ENCODE data around the gene BARX2. TPM values are rescaled to one million over a fixed set of nuclear protein-coding genes. Genes with fewer than 3 reads are reported as not detected.

BARX2 gene
- total RNA-seq, 1 experiment from 2014 or later, result not detected

DNA sequence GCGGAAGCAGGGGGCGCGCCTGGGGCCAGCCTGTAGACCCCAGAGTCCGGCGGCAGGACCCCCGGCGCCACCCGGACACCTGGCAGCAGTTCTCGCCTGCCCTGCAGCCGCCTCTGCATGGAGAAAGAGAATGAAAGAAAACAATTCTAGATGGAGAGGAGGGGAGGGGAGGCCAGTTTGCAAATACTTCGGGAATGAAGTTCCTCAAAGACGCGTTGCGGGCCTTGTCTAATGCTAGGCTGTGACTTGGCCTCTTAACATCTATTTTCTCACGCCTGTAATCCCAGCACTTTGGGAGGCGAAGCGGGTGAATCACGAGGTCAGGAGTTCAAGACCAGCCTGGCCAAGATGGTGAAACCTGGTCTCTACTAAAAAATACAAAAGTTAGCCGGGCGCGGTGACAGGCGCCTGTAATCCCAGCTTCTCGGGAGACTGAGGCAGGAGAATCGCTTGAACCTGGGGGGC, 2.1 kb upstream of the BARX2 start:
- no peak for DNase-seq (ENCODE audit: low read depth)

DNA sequence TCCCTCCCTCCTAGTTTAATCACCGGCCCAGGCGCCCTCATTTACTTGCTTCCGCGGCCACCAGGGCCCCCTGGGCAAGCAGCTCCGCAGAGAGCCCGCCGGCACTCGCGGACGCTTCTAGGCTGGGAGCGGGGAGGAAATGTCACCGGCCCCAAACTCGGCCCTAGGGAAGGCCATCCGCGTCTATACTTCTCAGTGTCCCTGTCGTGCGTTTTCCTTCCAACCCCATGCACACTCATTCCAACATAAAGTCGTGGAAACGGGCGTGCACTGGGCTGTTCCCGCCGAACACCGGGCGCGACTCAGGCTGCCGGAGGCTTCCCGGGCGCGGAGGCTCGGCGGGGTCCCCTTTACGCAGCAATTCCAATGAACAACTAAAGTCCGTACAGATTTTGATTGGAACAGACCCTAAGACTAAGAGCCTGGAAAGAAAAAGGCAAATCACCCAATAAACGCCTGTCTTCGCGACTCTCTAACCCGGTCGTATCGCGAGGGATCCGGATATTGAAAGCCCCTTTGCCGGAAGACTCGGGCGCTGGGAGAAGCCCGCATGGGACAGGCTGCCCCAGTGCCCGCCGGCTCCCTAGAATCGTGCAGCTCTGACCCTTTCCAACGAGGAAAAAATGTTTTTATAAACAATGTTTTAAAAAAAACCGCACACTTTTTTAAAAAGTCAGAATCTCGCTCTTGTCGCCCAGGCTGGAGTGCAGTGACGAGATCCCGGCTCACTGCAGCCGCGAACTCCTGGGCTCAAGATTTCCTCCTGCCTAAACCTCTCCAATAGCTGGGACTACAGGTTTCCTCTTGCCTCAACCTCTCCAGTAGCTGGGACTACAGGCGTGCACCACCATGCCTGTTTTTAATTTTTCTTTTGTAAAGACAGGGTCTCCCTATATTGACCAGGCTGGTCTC, 1.3 kb upstream of the BARX2 start:
- no peak for DNase-seq (ENCODE audit: low read depth)

DNA sequence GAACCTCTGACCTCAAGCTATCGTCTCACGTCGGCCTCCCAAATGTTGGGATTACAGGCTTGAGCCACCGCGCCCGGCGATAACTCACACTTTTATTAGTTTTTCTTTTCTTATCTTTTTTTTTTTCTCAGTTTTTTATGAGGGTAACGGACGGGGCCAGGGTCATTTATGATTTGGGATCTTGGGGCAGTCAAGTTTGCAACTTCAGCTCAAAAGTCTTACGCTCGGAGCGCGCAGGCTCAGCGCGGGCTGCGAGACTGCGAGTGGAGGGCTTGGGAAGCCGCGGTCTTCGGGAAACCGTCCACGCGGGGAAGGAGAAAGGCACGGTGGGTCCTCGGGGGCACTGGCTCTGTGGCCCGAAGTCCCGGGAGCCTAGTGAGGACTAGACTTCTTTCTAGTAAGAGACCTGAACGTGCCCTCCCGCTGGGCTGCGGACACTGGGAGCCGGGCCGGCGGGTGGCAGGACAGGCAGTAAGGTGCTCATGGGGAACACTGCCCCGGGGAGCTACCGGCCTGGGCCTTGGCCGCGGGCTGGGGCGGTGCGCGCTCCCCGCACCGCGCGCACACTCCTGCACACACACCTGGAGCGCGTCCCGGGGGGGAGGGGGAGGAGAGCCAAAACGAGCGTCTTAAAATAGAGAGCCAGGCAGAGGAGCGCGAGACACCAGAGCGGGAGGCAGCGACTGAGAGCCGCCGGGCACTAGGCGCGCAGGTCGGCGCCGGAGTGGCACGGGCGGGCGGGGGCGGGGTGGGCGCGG, 476 bp upstream of the BARX2 start:
- DNase-seq (ENCODE audit: low read depth), result no peak

DNA sequence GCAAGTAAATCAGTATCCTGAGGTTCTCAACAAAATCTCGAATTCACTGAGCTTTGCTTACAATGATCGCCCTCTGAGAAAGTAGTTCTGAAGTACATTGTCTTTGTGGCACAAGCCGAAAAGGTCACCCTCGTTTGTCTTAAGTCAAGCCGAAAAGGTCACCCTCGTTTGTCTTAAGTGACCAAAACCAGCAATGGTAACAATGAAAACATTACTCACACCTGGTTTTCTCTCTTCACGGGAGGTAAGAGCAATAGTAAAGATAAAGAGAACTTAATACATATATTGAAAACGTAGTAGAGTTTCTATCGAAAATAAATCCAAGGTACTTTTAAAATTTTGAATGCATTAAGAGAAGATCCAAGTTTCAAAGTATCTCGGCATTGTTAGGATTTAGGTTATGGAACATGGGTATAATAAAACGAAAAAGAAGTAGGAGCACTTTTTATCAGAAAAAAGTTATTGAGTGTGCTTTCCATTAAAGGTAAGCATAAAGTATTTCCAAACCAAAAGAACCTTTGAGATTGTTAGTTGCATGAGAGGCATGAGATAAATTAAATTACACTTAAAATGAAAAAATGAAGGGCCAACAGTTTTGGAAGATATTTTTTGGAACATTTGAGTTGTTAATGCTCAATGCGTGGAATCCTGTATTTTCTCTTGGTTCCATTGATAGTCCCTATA, 1.2 kb downstream of the BARX2 start:
- no peak for DNase-seq (ENCODE audit: low read depth)

DNA sequence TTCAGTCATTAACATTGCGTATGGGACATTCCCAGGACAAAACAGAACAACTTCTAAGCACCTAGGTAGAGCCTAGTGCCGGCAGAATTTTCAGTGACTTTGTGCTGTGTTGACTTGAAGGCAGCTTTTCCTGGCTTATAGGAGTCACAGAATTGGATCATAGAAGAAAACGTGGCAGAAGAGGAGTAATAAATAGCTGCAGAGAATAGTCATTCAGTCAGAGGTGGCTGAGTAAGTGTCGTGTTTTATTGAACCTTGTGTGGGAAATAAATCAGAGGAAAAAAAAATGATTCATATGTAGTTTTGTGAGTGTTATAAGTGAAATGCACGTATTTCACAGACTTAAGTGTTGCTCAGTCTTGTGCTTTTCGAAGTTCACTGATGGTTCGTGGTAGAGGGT, 2.1 kb downstream of the BARX2 start:
- DNase-seq (ENCODE audit: low read depth), result no peak

DNA sequence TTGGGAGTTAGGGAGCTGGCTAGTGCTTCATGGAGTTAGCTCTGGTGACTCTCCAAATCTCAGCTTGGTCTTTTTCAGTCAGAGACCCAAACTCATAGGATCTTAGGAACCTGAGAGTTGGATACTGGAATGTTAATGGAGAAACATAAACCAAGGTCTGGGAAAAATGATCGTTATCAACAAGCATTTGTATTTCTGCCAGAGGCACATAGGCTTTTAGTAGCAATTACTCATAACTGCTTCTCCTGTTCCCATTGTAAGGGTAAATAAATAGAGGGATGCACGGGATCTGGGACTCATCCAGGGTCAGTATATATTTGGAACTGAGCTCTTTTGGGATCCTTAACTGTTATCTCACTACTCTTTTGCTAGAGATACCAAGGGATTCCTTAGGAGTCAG, 4.8 kb downstream of the BARX2 start:
- no peak for DNase-seq (ENCODE audit: low read depth)

DNA sequence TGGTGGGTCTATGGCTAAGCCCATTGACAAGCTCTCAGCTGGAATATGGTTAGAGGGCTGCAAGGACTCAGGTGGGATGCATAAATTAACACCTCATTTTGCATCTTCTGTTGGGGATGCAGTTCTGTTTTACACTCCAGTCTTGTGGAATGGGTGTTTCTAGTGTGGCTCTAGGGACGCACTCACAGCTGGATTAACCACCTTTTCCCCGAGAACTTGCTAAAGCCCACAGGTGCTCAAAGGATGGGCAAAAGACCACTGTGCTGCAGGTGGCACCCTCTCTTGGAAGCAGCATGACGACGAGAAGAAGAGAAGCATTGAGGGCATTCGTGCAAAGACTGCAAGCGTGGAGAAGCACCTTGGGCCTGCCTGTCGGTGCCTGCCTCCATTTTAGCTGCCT, 6.9 kb downstream of the BARX2 start:
- no peak for DNase-seq (ENCODE audit: low read depth)

DNA sequence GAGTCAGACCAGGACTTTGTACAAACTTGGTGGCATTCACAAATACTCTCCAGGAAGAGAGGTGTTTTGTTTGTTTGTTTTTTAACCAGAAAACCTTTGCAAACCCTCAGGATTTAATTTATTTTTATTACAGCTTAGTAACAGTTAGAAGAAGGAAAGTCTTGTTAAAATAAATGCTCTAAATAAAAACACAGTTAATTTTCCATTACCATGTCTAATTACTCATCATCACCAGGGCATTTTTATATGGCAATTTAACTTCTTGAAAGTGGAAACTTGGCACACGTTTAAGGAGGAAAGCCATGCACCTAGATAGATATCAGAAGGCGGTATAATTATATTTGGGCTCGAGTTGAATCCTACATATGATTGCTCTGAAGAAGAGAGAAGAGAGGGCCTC, 7.4 kb downstream of the BARX2 start:
- DNase-seq (ENCODE audit: low read depth), result no peak

DNA sequence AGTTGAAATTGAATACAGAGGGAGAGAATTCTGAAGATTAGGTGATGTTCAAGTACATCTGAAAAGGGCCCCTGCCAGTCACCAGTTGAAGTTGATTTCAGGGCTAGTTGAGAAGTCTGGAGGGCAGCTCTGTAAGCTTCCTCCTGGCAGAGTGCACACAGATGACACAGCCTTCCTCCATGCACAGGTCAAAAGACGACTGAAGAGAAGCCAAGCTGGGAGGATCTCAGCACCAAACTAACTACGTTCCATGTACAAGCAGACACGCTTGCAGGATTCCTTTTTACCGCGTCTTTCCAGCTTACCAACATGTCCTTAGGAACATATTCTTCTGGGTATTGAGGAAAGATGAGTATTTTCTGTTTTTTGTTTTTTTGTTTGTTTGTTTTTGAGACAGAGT, 7.9 kb downstream of the BARX2 start:
- DNase-seq (ENCODE audit: low read depth), result no peak

DNA sequence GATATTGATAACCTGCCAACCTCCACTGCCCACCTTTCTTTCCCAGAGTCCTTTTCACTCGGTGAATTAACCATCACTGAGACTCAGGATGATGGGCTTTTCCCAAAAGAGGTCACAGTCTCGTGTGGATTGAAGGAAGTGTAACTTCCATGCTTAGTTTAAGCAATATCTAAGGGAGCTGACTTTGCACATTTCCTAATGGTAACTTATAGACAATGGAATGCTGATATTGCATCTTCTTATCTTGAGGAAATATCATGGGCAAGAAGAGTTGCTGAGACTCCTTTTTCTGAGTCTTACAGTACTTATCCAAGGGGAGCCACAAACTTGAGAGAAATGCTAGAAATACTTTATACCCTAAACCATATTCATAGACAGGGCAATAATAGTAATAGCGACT, 8.8 kb downstream of the BARX2 start:
- DNase-seq (ENCODE audit: low read depth), result no peak

DNA sequence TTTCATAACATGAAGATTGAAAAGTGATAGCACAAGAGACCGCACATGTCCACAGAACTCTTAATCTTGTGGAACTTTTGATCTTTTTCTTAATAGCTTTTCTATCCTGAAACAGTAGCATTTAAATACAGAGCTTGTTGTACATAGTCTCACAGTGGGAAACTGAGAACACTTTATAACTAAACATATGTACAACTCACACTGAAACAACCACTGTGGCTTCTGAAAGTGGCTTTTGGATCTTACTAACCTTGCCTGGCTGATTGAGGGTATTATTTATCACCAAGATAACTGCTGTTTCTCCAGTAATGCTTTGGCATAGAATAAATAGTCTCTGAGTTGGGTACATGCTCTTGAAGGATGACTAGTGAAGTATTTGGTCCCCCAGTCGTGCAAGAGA, 10.2 kb downstream of the BARX2 start:
- no peak for DNase-seq (ENCODE audit: low read depth)

DNA sequence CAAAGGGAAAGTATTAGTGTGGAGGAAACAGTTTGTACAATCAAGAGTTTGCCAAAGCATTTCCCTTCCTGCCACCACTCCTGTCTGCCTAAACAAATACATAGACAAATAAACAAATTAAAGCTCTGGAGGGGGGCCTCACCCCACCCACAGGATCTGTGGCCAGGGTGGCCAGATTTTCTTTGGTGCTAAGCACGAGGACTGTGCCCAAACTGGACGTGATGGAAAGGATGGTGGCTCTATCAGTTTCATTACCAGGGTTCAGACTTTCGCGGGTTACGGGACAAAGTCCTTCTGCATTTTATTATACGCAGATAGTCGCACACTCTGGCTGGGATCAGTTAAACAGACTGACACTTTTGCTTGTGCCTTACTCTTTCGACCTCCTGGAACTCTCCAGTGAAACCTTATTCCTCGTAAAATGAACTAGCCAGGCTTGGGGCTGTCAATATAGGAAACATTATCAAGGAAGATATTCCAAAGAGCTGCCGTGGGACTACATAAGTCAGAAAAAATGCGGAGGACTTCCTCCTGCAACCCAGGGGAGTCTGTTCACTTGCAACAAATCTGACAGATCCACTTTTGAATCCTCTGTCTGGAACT, 11.2 kb downstream of the BARX2 start:
- no peak for DNase-seq (ENCODE audit: low read depth)

DNA sequence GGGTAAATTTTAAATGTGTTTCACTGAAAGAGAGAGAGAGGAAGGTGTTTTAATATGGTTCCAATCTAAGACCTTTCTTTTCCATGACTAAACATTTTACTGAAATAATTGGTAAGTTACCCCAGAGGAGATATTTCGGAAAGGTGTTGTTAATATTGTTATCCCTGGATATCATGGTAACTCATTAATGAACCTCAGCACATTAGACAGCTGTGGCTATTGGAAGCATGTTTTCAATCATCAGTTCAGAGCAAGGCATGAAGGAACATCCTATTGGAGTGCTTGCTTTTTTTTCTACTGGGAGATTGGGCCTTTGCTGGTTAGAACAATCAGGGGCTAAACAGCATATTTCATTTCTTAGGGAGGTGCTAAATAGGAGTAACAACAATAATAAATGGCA, 11.8 kb downstream of the BARX2 start:
- no peak for DNase-seq (ENCODE audit: low read depth)

DNA sequence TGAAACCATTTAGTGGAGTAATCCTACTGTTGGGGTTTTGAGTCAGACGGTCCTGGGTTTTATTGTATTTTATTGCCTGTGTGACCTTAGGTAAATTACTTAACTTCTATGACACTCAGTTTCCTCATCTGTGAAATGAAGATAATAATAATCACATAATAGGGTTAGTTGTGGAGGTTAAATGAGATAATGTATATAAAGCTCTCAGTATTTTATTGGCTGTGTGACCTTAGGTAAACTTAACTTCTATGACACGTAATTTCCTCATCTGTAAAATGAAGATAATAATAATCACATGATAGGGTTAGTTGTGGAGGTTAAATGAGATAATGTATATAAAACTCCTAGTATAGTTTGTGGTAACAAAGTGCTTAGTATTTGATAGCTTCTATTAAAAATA, 13.2 kb downstream of the BARX2 start:
- no peak for DNase-seq (ENCODE audit: low read depth)

DNA sequence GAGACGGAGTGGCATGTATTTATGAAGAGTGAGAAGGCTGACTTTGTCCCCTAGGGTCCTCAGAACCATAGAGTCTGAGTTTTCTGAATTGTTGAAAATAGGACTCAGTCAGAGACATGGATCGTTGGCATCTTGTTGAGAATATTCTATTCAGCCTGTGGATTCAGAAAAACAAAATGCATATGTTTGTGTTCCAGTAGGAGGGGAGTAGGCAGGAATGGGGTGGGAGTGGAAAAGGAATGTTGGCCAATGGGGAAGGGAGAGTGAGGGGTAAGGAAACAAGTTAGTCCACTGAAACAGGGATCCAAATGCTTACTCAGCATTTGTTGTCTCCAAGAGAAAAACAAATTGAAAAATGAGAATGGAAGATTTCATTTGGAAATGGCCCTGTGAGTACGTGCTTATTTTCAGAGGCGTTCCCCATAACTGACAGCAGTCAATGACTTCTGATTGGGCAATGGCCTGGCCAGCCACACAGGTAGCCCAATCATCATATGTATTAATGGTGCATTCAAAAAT, 14.7 kb downstream of the BARX2 start:
- no peak for DNase-seq (ENCODE audit: low read depth)

DNA sequence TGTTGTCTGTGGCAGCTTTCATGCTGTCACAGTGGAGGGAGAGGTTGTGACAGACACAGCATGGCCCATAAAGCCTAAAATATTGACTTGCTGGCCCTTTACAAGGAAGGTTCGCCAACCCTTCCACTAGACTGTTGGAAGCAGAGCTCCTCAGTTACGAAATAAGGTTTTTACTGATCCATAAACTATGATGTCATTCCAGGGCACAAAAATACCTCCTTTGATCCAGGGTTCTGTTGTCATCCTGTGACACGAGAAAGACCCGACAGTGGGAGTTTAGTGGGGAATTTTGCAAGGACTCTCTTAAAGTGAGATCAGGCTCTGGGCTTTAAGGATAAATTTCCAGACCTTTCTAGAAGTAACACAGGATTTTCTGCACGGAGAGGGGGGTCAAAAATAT, 15.7 kb downstream of the BARX2 start:
- DNase-seq (ENCODE audit: low read depth), result no peak

DNA sequence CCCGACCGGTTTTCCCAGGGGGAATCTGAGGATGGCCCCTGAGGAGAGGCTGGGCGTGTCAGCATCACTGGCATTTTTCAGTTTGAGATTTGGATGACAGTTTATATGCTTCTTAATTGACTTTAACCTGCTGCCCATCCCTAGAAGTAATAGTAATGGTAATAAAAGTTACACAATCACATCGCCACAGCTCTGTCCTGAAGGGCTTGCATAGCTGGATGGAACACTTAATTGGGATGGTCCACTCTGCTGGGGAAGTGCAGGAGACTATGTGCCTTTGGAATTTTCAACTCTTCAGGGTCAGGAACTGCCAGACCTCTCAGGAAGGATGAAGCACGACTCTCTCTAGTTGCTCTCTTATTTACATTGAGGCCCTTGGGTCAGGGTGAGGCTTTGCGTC, 16.2 kb downstream of the BARX2 start:
- DNase-seq (ENCODE audit: low read depth), result no peak

DNA sequence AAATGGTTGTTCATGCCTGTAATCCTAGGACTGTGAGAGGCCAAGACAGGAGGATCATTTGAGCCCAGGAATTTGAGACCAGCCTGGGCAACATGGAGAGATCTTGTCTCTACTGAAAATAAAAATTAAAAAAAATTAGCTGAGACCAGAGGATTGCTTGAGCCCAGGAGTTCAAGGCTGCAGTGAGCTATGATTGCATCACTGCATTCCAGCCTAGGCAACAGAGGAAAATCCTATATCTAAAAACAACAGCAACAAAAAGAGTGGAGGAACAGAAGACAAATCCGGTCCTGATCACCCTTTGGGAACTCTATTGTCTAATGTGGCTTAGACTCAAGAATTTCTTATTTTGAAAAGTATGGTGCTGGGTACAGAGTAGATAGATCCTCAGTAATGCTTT, 17.3 kb downstream of the BARX2 start:
- DNase-seq (ENCODE audit: low read depth), result no peak

DNA sequence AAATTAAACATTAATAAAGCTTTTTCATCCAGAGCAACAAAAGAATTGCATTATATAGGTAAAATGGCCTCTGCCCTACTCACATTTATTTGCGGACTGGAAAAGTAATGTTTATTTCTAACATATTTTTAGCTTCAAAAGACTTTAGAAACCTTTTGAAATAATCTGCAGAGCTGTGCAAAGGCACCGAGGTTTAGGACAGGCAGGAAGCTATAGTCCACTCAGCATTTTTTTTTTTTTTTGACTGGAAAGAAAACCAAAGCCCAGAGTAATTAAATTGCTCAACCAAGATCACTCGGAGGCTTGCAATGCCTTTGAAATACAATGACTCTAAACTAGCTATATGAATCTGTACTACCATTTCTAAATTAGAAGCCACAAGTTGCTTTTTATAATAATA, 19.1 kb downstream of the BARX2 start:
- no peak for DNase-seq (ENCODE audit: low read depth)

DNA sequence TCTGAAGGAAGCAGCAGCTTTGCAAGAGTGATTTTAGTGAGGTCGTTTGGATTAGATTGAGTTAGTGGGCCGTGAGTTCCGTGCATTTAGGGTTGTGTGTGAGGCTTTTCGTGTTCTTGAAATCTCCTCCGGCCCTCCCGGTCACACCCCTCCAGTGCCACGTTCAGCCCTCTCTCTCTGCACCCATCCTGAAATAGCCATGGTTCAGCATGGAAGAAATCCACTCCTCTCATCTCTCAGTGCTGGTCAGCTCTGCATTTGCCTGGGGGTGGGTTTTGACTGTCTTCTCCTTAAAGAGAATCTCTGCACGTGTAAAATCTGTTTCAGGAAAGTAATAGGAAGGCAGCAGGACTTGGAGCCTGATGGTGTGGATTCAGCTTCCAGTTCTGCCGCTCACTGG, 19.8 kb downstream of the BARX2 start:
- no peak for DNase-seq (ENCODE audit: low read depth)

DNA sequence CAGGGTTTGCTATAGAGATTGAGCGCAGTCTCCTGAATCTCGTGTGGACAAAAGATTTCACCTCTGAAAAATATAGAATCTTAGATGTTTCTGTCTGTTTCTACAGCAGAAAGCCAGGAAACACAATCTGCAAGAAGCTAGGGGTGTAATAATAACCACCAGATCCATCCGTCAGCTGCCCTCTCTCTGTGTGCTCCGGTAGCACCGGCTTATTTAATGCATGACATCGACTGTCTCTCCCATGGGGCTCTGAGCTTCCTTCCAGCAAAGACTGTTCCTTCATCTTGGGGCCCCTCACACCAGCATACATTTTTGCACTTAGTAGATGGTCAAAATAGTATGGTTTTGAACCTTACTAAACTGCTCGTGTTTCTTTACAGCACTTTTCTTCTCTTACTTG, 20.2 kb downstream of the BARX2 start:
- DNase-seq (ENCODE audit: low read depth), result no peak
